Measurements from ENCODE around the gene SPRY4.

Gene SPRY4

DNA sequence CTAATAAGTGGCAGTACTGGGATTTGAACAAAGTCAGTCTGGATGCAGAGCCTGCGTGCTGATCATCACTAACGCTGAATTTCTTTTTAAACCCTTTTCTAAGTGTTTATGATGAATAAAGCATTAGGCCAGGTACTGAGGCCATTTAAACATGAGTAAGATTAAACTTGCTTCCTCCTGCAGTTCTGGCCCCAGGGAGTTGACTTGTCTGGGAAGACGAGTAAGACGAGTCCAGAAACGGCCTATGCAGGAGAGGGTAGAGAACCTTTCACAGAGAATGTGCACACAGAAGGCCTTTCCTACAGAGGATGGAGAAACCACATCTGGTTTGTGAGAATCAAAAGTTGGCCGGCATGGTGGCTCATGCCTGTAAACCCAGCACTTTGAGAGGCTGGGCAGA, 42.9 kb downstream of the SPRY4 start:
- TF ChIP-seq TAF1 (IDR thresholded peaks at IDR 0.05; ENCODE audit: borderline replicate concordance, insufficient read depth, low read length) (no peak), FOXP2 (optimal IDR thresholded peaks at IDR 0.05; ENCODE audit: borderline replicate concordance, extremely low read depth, extremely low read length, insufficient read depth) (no peak), POLR2AphosphoS5 (IDR thresholded peaks at IDR 0.05; ENCODE audit: low read depth, low read length) (no peak), SIN3A (IDR thresholded peaks at IDR 0.05; ENCODE audit: borderline replicate concordance, insufficient read depth, low read length) (no peak)
- TF ChIP-seq, protein P1, sequence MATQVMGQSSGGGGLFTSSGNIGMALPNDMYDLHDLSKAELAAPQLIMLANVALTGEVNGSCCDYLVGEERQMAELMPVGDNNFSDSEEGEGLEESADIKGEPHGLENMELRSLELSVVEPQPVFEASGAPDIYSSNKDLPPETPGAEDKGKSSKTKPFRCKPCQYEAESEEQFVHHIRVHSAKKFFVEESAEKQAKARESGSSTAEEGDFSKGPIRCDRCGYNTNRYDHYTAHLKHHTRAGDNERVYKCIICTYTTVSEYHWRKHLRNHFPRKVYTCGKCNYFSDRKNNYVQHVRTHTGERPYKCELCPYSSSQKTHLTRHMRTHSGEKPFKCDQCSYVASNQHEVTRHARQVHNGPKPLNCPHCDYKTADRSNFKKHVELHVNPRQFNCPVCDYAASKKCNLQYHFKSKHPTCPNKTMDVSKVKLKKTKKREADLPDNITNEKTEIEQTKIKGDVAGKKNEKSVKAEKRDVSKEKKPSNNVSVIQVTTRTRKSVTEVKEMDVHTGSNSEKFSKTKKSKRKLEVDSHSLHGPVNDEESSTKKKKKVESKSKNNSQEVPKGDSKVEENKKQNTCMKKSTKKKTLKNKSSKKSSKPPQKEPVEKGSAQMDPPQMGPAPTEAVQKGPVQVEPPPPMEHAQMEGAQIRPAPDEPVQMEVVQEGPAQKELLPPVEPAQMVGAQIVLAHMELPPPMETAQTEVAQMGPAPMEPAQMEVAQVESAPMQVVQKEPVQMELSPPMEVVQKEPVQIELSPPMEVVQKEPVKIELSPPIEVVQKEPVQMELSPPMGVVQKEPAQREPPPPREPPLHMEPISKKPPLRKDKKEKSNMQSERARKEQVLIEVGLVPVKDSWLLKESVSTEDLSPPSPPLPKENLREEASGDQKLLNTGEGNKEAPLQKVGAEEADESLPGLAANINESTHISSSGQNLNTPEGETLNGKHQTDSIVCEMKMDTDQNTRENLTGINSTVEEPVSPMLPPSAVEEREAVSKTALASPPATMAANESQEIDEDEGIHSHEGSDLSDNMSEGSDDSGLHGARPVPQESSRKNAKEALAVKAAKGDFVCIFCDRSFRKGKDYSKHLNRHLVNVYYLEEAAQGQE (IDR thresholded peaks at IDR 0.05; ENCODE audit: insufficient read depth in 1 of 2, low read depth in 2 of 2, low read length in 2 of 2) = no peak

DNA sequence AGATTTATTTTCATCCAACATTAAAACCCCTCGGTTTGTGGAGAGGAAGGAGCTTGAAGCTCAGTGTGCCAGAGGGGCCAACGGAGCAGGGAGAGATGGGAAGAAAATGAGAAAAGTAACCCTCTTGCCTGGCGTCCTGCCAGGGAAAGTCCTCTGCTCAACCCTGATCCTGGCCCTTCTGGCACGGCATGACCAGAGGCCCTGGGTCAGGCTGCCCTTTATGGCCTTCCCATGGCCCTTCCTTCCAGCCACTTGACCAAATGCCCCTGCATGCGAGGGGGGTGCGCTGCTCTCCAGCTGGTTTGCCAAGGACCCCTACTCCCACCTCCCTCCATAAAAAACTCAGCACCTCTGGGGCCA, 43.8 kb downstream of the SPRY4 start:
- TF ChIP-seq FOXP2 (optimal IDR thresholded peaks at IDR 0.05; ENCODE audit: borderline replicate concordance, extremely low read depth, extremely low read length, insufficient read depth) = no peak
- TF ChIP-seq, protein P1 (IDR thresholded peaks at IDR 0.05; ENCODE audit: insufficient read depth in 1 of 2, low read depth in 2 of 2, low read length in 2 of 2) = no peak
- no peak for TF ChIP-seq POLR2AphosphoS5 (IDR thresholded peaks at IDR 0.05; ENCODE audit: low read depth, low read length)
- no peak for TF ChIP-seq SIN3A (IDR thresholded peaks at IDR 0.05; ENCODE audit: borderline replicate concordance, insufficient read depth, low read length)
- TF ChIP-seq TAF1 (IDR thresholded peaks at IDR 0.05; ENCODE audit: borderline replicate concordance, insufficient read depth, low read length) = no peak

DNA sequence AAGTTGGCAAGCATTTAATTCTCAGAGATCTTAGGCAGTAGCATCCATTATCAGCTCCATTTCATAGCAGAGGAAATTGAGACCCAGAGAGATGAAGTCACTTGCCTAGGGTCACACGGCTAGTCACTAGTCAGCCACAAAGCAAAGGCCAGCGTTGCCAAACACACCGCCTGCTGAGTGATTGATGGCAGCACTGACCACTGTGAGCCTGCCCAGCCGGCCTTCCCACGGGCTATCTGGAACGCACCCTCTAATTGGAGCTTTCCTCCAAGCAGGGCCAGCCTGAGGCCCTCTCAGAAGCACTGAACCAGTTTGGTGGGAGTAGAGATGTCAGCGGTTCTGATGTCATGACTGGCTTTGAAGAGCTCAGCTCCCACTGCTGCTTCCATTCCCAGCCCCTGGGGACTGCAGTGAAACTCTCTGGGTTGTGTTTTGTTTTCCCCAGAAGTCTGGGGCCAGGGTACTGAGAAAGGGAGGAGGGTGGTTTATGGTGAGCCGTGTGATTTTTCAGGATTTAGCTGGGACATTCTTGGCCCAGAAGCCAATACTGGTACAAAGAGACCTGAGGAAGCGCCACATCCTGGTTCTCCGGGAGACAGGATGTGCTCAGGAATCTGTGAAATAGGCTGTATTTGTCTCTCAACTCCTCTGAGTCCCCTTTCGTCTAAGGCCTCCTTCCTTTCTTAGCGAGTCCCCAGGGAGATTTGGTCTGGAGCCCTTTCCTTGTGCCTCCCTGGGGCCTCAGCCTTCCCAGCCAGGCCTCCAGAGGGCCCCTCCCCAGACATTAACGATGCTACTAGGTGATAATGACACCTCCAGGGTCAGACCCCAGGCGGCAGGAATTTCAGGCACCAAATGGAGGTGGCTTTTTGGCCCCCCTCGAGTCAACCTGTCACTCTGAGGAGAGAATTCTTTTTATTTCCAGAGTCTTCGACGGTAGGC, 44.5 kb downstream of the SPRY4 start:
- TF ChIP-seq POLR2AphosphoS5 (IDR thresholded peaks at IDR 0.05; ENCODE audit: low read depth, low read length) (no peak), TAF1 (IDR thresholded peaks at IDR 0.05; ENCODE audit: borderline replicate concordance, insufficient read depth, low read length) (no peak), SIN3A (IDR thresholded peaks at IDR 0.05; ENCODE audit: borderline replicate concordance, insufficient read depth, low read length) (no peak), FOXP2 (optimal IDR thresholded peaks at IDR 0.05; ENCODE audit: borderline replicate concordance, extremely low read depth, extremely low read length, insufficient read depth) (no peak)
- TF ChIP-seq, protein P1 (IDR thresholded peaks at IDR 0.05; ENCODE audit: insufficient read depth in 1 of 2, low read depth in 2 of 2, low read length in 2 of 2) = no peak

DNA sequence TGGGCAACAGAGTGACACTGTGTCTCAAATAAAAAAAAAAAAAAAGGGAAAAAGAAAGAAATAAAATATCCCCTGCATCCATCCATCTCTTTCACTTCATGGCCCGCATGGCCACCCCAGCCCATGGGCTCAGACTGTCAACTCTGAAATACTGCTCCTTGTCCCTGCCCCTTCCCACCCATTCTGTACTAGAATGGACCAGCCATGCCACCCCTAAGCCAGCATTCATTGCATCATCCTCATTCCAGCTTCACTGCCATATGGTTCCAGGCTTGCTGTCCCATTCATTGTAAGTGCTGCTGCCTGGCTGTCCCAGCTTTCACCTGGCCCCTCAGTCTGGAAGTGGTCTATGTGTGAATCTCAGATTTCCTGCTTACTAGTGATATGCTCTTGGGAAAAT, 46.2 kb downstream of the SPRY4 start:
- TF ChIP-seq, protein P1 (IDR thresholded peaks at IDR 0.05; ENCODE audit: insufficient read depth in 1 of 2, low read depth in 2 of 2, low read length in 2 of 2) = no peak
- no peak for TF ChIP-seq POLR2AphosphoS5 (IDR thresholded peaks at IDR 0.05; ENCODE audit: low read depth, low read length)
- TF ChIP-seq TAF1 (IDR thresholded peaks at IDR 0.05; ENCODE audit: borderline replicate concordance, insufficient read depth, low read length) = no peak
- TF ChIP-seq SIN3A (IDR thresholded peaks at IDR 0.05; ENCODE audit: borderline replicate concordance, insufficient read depth, low read length) = no peak
- TF ChIP-seq FOXP2 (optimal IDR thresholded peaks at IDR 0.05; ENCODE audit: borderline replicate concordance, extremely low read depth, extremely low read length, insufficient read depth) = no peak
